ENCODE results near the gene APBA2. TPM values are rescaled to one million over a fixed set of nuclear protein-coding genes. Genes with fewer than 3 reads are reported as not detected.

The APBA2 gene
- total RNA-seq, 1 experiment from 2014 or later = 11.2 TPM

DNA sequence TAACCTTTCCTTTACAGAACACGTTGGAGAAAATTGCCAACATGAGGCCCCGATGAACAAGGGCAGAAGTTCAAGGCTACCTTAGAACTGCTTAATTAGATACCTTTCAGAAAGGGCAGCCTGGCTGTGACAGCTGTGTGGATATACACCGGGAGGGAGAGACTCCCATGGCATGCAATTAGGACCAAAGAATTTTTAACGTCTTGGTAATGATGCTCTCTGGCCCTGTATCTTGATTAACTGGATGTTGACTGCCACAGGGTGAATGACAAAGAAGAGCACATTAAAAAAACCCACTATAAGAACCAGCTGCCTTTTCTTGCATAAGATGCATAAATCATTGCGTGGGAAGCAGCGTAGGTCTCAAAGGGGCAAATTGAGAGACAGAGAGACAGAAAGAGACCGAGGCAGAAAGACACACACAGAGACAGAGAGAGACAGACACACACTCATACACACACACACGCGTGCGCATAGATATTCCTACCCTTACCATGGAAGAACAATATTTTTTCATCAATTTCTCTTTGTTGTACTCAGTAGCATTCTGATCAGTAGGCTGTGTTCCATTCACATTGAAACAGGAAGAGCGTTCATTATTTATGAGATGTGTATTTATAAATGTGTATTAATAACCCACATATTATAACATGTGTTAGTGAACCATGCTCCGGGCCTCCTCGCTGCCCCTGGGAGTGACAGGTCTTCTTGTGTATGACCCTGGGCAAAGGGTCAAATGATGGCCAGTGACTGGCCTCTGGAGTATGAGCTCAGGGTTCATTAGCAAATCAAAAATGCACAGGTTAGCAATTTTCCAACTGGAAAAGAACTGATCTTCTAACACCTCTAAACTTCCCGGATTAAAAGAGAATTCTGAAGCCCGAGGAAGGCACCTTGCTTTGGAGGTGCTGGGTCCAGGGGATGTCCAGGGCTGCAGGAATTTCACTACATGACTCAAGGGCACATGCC, 265.0 kb downstream of the APBA2 start:
- no peak for DNase-seq (ENCODE audit: low spot score)
- Mint-ChIP-seq H3K4me1 (no peaks in the 10 kb centered on the region), H3K9me3 (0 out of 2 replicates have a peak, but pooled peaks cover 4% of the 10 kb centered on the region), H3K27ac (no peak overlapping the region), H3K4me3 (no peak overlapping the region), H3K36me3 (no peaks in the 10 kb centered on the region), H3K27me3 (ENCODE audit: low read depth) (no peaks in the 10 kb centered on the region)
- ChIA-PET CTCF (interaction anchor here (1.6 kb wide), 1 partner anchor 11 kb away, joined by 7 read pairs; no protein-coding TSS in a partner anchor), POLR2A (no interaction called here)
- TF ChIP-seq, protein P1, sequence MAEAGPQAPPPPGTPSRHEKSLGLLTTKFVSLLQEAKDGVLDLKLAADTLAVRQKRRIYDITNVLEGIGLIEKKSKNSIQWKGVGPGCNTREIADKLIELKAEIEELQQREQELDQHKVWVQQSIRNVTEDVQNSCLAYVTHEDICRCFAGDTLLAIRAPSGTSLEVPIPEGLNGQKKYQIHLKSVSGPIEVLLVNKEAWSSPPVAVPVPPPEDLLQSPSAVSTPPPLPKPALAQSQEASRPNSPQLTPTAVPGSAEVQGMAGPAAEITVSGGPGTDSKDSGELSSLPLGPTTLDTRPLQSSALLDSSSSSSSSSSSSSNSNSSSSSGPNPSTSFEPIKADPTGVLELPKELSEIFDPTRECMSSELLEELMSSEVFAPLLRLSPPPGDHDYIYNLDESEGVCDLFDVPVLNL (CRISPR knock-in tag; IDR thresholded peaks at IDR 0.05; ENCODE audit: borderline replicate concordance, low read depth) = no peak
- TF ChIP-seq, protein P2, sequence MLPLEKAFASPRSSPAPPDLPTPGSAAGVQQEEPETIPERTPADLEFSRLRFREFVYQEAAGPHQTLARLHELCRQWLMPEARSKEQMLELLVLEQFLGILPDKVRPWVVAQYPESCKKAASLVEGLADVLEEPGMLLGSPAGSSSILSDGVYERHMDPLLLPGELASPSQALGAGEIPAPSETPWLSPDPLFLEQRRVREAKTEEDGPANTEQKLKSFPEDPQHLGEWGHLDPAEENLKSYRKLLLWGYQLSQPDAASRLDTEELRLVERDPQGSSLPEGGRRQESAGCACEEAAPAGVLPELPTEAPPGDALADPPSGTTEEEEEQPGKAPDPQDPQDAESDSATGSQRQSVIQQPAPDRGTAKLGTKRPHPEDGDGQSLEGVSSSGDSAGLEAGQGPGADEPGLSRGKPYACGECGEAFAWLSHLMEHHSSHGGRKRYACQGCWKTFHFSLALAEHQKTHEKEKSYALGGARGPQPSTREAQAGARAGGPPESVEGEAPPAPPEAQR (CRISPR knock-in tag; IDR thresholded peaks at IDR 0.05) = no peak
- TF ChIP-seq NR2C2 (CRISPR knock-in tag; IDR thresholded peaks at IDR 0.05) = no peak
- TF ChIP-seq, protein P3, sequence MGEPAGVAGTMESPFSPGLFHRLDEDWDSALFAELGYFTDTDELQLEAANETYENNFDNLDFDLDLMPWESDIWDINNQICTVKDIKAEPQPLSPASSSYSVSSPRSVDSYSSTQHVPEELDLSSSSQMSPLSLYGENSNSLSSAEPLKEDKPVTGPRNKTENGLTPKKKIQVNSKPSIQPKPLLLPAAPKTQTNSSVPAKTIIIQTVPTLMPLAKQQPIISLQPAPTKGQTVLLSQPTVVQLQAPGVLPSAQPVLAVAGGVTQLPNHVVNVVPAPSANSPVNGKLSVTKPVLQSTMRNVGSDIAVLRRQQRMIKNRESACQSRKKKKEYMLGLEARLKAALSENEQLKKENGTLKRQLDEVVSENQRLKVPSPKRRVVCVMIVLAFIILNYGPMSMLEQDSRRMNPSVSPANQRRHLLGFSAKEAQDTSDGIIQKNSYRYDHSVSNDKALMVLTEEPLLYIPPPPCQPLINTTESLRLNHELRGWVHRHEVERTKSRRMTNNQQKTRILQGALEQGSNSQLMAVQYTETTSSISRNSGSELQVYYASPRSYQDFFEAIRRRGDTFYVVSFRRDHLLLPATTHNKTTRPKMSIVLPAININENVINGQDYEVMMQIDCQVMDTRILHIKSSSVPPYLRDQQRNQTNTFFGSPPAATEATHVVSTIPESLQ (CRISPR knock-in tag; IDR thresholded peaks at IDR 0.05) = no peak
- no peak for ATAC-seq

DNA sequence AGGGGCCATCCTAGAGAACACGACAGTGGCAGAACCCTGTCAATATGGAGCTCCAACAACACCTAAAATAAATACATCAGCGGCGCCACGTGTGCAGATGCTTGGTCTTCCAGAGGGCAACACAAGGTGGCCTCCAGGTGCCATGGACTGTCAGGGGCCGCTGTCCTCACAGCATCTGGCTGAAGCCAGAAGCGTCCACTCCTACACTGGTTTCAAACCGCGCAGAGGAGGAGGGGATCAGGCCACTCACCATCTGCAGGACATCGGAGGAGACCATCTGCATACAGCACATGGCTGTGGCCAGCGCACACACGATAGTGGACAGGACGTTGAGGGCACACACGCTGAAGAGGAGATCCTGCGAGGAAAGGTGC, 265.7 kb downstream of the APBA2 start:
- Mint-ChIP-seq H3K4me3 (no peak overlapping the region), H3K9me3 (0 out of 2 replicates have a peak, but pooled peaks cover 4% of the 10 kb centered on the region), H3K27me3 (ENCODE audit: low read depth) (no peaks in the 10 kb centered on the region), H3K36me3 (no peaks in the 10 kb centered on the region), H3K27ac (no peak overlapping the region), H3K4me1 (no peaks in the 10 kb centered on the region)
- ATAC-seq = no peak
- no peak for DNase-seq (ENCODE audit: low spot score)
- ChIA-PET CTCF (interaction anchor here (1.6 kb wide), 1 partner anchor 11 kb away, joined by 7 read pairs; no protein-coding TSS in a partner anchor), POLR2A (no interaction called here)
- TF ChIP-seq GABPB1 (CRISPR knock-in tag; IDR thresholded peaks at IDR 0.05) (no peak), NR3C1 (CRISPR knock-in tag; conservative IDR thresholded peaks at IDR 0.05; ENCODE audit: low read depth) (no peak), NFE2L1 (CRISPR knock-in tag; IDR thresholded peaks at IDR 0.05) (no peak), ZNF423 (CRISPR knock-in tag; IDR thresholded peaks at IDR 0.05) (no peak), ZNF317 (CRISPR knock-in tag; IDR thresholded peaks at IDR 0.05; ENCODE audit: borderline replicate concordance, low read depth) (no peak)
- TF ChIP-seq, protein P3 (CRISPR knock-in tag; IDR thresholded peaks at IDR 0.05) = no peak
- TF ChIP-seq, protein P4, sequence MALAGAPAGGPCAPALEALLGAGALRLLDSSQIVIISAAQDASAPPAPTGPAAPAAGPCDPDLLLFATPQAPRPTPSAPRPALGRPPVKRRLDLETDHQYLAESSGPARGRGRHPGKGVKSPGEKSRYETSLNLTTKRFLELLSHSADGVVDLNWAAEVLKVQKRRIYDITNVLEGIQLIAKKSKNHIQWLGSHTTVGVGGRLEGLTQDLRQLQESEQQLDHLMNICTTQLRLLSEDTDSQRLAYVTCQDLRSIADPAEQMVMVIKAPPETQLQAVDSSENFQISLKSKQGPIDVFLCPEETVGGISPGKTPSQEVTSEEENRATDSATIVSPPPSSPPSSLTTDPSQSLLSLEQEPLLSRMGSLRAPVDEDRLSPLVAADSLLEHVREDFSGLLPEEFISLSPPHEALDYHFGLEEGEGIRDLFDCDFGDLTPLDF (CRISPR knock-in tag; IDR thresholded peaks at IDR 0.05) = no peak

DNA sequence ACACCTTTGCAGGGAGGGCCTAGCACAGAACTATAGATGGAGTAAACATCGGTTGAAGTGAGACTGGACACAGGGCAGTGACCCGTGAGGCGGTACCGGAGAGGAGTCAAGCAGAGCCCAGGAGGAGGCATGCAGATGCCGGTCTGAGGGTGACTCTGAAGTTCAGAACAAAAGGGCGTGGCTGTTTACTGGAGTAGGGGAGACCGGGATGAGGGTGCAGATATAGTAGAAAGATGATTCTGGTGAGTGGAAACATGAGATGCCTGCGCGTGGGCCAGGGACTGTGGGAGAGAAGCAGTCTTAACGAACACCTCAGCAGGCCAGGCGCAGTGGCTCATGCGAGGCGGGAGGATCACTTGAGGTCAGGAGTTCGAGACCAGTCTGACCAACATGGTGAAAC, 270.7 kb downstream of the APBA2 start:
- no peak for DNase-seq (ENCODE audit: low spot score)
- Mint-ChIP-seq H3K27me3 (ENCODE audit: low read depth) (no peaks in the 10 kb centered on the region), H3K4me3 (no peak overlapping the region), H3K9me3 (peaks cover 27% of the 10 kb centered on the region), H3K36me3 (peaks cover 25% of the 10 kb centered on the region), H3K4me1 (no peaks in the 10 kb centered on the region), H3K27ac (no peak overlapping the region)
- ChIA-PET POLR2A (no interaction called here), CTCF (no interaction called here)
- no peak for ATAC-seq
- TF ChIP-seq RORB (CRISPR knock-in tag; IDR thresholded peaks at IDR 0.05) (no peak), TP53 (CRISPR knock-in tag; IDR thresholded peaks at IDR 0.05) (no peak), GTF2I (CRISPR knock-in tag; conservative IDR thresholded peaks at IDR 0.05) (no peak), OVOL2 (CRISPR knock-in tag; IDR thresholded peaks at IDR 0.05; ENCODE audit: borderline replicate concordance) (no peak)
- TF ChIP-seq, protein P5, sequence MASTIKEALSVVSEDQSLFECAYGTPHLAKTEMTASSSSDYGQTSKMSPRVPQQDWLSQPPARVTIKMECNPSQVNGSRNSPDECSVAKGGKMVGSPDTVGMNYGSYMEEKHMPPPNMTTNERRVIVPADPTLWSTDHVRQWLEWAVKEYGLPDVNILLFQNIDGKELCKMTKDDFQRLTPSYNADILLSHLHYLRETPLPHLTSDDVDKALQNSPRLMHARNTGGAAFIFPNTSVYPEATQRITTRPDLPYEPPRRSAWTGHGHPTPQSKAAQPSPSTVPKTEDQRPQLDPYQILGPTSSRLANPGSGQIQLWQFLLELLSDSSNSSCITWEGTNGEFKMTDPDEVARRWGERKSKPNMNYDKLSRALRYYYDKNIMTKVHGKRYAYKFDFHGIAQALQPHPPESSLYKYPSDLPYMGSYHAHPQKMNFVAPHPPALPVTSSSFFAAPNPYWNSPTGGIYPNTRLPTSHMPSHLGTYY (CRISPR knock-in tag; IDR thresholded peaks at IDR 0.05) = no peak
- TF ChIP-seq, protein P6, sequence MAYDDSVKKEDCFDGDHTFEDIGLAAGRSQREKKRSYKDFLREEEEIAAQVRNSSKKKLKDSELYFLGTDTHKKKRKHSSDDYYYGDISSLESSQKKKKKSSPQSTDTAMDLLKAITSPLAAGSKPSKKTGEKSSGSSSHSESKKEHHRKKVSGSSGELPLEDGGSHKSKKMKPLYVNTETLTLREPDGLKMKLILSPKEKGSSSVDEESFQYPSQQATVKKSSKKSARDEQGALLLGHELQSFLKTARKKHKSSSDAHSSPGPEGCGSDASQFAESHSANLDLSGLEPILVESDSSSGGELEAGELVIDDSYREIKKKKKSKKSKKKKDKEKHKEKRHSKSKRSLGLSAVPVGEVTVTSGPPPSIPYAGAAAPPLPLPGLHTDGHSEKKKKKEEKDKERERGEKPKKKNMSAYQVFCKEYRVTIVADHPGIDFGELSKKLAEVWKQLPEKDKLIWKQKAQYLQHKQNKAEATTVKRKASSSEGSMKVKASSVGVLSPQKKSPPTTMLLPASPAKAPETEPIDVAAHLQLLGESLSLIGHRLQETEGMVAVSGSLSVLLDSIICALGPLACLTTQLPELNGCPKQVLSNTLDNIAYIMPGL (CRISPR knock-in tag; IDR thresholded peaks at IDR 0.05) = no peak
